ENCODE measurements around the gene RAB11FIP4.

RAB11FIP4 gene

GRCh38 chr17:31457391-31458234, 66.1 kb downstream of the RAB11FIP4 start:
- DNase-seq (ENCODE audit: low spot score), result no peak

GRCh38 chr17:31458829-31459228, 67.4 kb downstream of the RAB11FIP4 start:
- no peak for DNase-seq (ENCODE audit: low spot score)

GRCh38 chr17:31459716-31460115, 68.2 kb downstream of the RAB11FIP4 start:
- no peak for DNase-seq (ENCODE audit: low spot score)

- no peak for DNase-seq (ENCODE audit: low spot score)
Observed at GRCh38 chr17:31460226-31460721, 68.8 kb downstream of the RAB11FIP4 start.

DNA sequence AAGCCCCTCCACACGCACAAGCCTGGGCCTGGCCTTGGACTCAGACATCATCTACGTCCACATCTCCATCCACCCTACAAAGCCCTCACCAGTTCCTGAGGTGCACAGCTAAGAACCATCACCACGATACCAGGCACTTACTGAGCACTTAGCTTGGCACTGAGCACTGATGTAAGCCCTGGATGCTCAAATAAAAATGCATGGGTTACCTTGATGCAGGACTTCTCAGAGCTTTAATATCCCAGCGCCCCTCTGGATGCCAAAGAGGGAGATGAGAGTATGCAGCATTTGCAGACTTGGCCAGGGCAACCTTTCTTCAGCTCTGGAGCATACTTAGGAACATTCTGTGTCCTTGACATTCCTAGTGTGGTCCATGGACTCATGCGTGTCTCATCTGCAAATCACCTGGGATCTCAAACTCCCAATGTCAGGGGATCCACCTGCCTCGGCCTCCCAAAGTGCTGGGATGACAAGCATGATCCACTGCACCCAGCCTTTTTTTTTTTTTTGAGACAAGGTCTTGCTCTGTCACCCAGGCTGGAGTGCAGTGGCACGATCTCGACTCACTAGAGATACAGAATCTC, 69.8 kb downstream of the RAB11FIP4 start:
- no peak for DNase-seq (ENCODE audit: low spot score)

DNA sequence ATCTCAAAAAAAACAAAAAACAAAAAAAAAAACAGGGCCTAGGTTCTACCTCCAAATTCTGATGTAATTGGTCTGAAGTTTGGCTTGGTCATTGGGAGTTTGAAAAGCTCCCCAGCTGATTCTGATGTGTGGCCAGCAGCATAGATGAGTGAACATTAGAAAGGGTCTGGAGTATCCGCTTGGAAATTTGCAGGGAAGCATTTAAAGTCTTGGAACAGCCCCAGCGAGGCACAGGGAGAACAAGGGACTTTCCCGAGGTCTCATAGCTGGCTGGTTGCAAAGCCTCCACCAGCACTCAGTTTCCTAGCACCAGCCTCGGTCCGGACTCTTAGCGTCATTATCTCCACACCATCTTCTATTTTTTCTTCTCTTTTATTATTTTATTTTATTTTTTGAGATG, 70.8 kb downstream of the RAB11FIP4 start:
- no peak for DNase-seq (ENCODE audit: low spot score)

GRCh38 chr17:31466096-31466760, 74.8 kb downstream of the RAB11FIP4 start:
- DNase-seq (ENCODE audit: low spot score), result no peak

DNA sequence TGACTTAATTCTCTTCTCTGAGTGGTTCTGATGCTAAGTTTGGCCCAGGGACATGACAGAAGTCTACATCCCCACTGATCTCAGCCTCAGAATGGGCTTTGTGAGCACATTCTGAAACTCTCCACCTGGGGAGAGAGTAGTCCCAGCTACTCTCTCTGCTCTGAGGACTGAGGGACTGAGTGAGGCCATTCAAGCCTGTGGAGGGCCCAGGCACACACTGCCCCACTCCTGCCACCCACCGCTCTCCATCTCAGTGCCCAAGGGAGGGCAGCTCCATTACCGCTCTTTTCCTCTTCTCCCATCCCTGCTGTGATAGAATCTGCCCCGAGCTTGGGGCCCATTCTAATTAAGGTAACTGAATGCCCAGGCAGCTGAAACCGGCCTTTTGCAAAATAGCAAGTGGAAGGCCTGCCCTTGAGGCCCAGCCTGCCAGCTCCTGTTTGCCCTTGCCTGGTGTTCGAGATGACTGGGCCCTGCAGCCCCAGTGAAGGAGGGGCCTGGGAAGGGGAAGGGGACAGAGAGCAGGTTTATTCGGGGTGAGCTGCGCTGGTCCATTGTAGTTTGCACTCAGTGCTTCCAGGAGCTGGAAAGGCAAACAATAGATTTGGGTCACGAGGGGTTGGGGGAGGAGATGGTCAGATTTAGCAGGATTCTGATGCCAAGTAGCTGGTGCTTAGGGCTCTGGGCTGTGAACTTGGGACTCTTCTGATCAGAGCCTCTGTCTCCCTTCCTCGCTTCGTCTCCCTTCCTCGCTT, 76.2 kb downstream of the RAB11FIP4 start:
- DNase-seq (ENCODE audit: low spot score), result no peak

DNA sequence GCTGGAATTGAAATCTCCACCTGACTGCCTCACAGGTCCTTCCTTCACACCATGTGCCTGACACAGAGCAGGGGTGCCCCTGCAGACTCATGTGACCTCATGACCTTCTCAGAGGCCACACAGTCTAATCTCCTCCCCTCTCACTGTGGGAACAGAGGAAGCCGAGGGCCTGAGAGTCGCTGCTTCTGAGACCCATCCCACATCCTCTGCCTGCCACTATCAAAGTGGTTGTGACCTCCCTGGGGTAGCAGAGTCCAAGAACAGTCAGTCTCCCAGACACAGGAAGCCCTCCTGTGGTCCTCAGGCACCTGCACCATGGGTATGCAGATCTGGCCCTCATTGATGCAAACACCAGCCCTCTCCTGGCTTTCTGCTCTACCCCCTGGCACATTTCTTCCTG, 78.5 kb downstream of the RAB11FIP4 start:
- DNase-seq (ENCODE audit: low spot score), result peak; percentile 36

DNA sequence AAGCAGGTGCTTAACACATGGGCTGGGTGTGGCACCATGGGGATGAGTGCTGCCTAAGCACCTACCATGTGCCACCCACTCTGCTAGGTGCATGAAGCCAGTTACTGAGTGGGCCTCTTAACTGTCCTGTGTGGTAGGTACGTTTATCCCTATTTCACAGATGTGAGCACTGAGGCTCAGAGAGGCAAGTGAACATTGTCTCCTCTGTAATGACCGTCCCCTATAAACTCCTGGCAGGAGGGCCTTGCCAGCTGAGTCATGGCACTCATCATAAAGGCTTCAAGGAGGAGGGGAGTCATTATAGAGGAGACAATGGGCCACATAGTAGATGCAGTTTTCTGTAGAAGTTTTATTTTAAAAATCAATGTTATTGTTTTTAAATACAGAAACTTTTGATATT, 79.1 kb downstream of the RAB11FIP4 start:
- no peak for DNase-seq (ENCODE audit: low spot score)

DNA sequence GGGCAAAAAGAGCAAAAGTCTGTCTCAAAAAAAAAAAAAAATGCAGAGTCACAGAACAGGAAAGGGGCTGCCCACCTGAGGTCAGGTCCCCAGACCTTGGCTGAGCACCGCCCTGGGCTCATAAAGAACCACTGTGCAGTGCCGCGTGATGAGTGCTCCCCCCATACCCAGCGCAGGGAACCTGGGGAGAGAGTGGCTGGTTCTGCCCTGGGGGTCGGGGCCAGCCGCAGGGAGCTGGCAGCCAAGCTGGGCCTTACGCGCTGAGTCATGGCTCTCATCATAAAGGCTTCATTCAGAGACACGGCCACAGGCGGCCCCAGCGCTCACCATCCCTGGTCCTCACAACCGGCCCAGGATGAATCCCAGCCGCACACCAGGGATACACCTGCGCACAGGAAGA, 80.7 kb downstream of the RAB11FIP4 start:
- DNase-seq (ENCODE audit: low spot score), result no peak

GRCh38 chr17:31475378-31476162, 84.1 kb downstream of the RAB11FIP4 start:
- DNase-seq (ENCODE audit: low spot score), result no peak

GRCh38 chr17:31476525-31477416, 85.3 kb downstream of the RAB11FIP4 start:
- DNase-seq (ENCODE audit: low spot score), result no peak

GRCh38 chr17:31477417-31478055, 86.1 kb downstream of the RAB11FIP4 start:
- DNase-seq (ENCODE audit: low spot score), result no peak

- no peak for DNase-seq (ENCODE audit: low spot score)
Observed at GRCh38 chr17:31479062-31479408, 87.6 kb downstream of the RAB11FIP4 start.

- no peak for DNase-seq (ENCODE audit: low spot score)
Observed at GRCh38 chr17:31479524-31479923, 88.0 kb downstream of the RAB11FIP4 start.

- no peak for DNase-seq (ENCODE audit: low spot score)
Observed at GRCh38 chr17:31480067-31480466, 88.6 kb downstream of the RAB11FIP4 start.

GRCh38 chr17:31480904-31481782, 89.7 kb downstream of the RAB11FIP4 start:
- no peak for DNase-seq (ENCODE audit: low spot score)

DNA sequence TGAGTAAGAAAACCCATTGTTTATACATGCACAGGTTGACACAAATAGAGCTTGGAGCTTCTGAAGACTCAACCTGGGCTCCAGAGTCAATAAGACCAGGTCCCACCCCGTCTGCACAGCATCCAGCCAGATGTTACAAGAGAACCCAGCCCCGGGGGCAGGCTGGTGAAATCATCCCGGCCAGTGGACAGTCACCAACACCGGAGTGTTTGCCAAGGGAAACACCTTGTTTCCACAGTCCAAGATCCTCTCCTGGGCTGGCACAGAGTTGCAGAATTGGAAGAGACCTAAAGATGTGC, 90.3 kb downstream of the RAB11FIP4 start:
- DNase-seq (ENCODE audit: low spot score), result no peak
